Measurements from ENCODE around the gene TBC1D5.

The TBC1D5 gene

GRCh38 chr3:17179381-17180205 is 562.8 kb downstream of the TBC1D5 start:
- TF ChIP-seq, protein P1, sequence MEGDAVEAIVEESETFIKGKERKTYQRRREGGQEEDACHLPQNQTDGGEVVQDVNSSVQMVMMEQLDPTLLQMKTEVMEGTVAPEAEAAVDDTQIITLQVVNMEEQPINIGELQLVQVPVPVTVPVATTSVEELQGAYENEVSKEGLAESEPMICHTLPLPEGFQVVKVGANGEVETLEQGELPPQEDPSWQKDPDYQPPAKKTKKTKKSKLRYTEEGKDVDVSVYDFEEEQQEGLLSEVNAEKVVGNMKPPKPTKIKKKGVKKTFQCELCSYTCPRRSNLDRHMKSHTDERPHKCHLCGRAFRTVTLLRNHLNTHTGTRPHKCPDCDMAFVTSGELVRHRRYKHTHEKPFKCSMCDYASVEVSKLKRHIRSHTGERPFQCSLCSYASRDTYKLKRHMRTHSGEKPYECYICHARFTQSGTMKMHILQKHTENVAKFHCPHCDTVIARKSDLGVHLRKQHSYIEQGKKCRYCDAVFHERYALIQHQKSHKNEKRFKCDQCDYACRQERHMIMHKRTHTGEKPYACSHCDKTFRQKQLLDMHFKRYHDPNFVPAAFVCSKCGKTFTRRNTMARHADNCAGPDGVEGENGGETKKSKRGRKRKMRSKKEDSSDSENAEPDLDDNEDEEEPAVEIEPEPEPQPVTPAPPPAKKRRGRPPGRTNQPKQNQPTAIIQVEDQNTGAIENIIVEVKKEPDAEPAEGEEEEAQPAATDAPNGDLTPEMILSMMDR (conservative IDR thresholded peaks at IDR 0.05) = no peak
- no peak for TF ChIP-seq ZFX (IDR thresholded peaks at IDR 0.05)
- H3K27ac ChIP-seq = no peak overlapping the region

DNA sequence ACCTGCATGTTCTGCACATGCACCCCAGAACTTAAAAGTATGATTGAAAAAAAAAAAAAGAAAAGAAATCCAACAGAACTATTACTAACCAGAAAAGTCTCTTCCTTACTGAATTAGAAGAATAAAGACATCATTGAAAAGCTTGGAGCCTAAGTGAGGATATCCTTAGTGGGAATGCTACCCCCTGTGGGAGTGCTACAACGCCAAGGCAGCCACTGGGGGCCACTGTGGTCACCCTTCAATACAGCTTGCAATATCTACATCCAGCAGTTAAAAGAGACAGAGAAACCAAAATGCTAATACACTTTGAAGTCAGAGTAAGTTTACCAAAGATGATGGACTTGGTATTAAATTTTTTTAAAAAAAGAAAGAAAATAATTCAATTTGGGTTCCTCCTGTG is 565.7 kb downstream of the TBC1D5 start:
- no peak for TF ChIP-seq ZFX (IDR thresholded peaks at IDR 0.05)
- TF ChIP-seq, protein P1 (conservative IDR thresholded peaks at IDR 0.05) = no peak
- no peak overlapping the region for H3K27ac ChIP-seq

- TF ChIP-seq, protein P1 (conservative IDR thresholded peaks at IDR 0.05) = no peak
- no peak for TF ChIP-seq ZFX (IDR thresholded peaks at IDR 0.05)
- H3K27ac ChIP-seq = no peak overlapping the region
Observed at GRCh38 chr3:17175187-17175807, 567.1 kb downstream of the TBC1D5 start.

GRCh38 chr3:17166369-17166768 is 576.1 kb downstream of the TBC1D5 start:
- no peak overlapping the region for H3K27ac ChIP-seq
- no peak for TF ChIP-seq ZFX (IDR thresholded peaks at IDR 0.05)
- TF ChIP-seq, protein P1 (conservative IDR thresholded peaks at IDR 0.05) = no peak

GRCh38 chr3:17162116-17162515 is 580.3 kb downstream of the TBC1D5 start:
- TF ChIP-seq, protein P1 (conservative IDR thresholded peaks at IDR 0.05) = no peak
- TF ChIP-seq ZFX (IDR thresholded peaks at IDR 0.05) = no peak
- no peak overlapping the region for H3K27ac ChIP-seq

DNA sequence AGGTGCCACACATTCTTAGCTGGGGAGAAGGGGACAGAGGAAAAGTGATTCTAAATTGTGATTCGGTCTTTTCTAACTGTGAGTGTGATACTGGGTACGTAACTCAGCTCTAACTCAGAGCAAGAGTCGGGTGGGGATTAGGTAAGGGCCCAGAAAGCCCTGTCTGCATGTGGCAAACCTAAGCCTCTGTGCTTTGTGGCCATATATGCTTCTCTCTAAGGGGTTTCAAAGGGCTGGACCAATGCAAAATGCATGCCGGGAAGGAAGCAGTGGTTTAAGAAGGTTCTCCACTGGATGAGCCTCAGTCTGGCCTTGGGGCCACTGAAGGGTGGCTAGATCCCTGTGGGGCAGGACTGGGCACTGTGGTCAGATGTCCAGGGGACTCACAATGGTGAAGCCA is 581.8 kb downstream of the TBC1D5 start:
- H3K27ac ChIP-seq = no peak overlapping the region
- no peak for TF ChIP-seq ZFX (IDR thresholded peaks at IDR 0.05)
- TF ChIP-seq, protein P1 (conservative IDR thresholded peaks at IDR 0.05) = no peak

DNA sequence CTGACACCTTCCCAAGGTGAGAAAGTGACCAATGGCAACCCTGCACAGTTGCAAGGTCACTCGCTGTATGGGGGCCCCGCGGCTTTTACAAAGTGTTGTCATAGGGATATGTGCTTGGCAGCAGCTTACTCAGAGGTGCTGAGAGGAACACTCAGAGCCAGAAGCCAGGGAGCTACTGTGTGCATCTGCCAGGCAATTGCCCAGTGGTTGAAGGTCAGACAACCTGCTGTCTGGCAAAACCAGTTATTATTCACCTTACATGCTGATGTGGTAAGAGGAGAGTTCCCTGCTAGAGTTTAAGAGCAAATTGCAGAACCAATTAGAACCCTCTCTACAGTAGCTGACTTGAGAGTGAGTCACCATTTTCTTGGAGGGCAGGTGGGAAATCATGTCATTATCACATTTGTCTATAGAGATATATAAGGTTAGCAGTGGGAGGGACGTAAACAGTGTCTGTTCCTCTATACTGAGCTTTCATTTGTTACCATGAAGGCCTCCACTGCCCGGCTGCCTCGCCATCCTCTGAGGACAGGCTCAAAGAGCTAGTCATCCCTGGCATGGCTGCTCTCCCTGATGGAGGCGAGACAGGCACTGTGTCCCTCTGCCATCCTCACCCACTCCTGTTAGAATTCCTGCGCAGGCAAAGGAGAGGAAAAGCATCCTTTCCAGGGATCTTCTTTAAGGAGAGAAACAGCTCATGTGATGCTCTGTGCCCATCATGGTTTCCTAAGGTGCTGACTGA is 583.3 kb downstream of the TBC1D5 start:
- no peak for TF ChIP-seq ZFX (IDR thresholded peaks at IDR 0.05)
- TF ChIP-seq, protein P1 (conservative IDR thresholded peaks at IDR 0.05) = no peak
- H3K27ac ChIP-seq = no peak overlapping the region
